ENCODE measurements around the gene SUN5. TPM values are rescaled to one million over a fixed set of nuclear protein-coding genes. Genes with fewer than 3 reads are reported as not detected.
"Not testable (repeated sequence)": the region's sequence is repeated elsewhere in the genome, so short reads cannot be mapped to it uniquely, and the experiment has no call there.

The SUN5 gene
- total RNA-seq, 1 experiment from 2014 or later, result not detected

- DNase-seq (ENCODE audit: low spot score), result no peak
- in situ Hi-C loops (cut with HindIII; ENCODE audit: low sequenced_read_pairs), result no loop called here
Measured at GRCh38 chr20:32957459-32957858, 46.8 kb downstream of the SUN5 start.

GRCh38 chr20:32950539-32950938 is 53.7 kb downstream of the SUN5 start:
- in situ Hi-C loops (cut with HindIII; ENCODE audit: low sequenced_read_pairs); DNase-seq (ENCODE audit: low spot score): not testable (repeated sequence)

- in situ Hi-C loops (cut with HindIII; ENCODE audit: low sequenced_read_pairs), result no loop called here
- DNase-seq (ENCODE audit: low spot score), result no peak
Measured at GRCh38 chr20:32946629-32947028, 57.6 kb downstream of the SUN5 start.

- DNase-seq (ENCODE audit: low spot score), result peak; percentile 1
- in situ Hi-C loops (cut with HindIII; ENCODE audit: low sequenced_read_pairs), result no loop called here
Measured at GRCh38 chr20:32945710-32946221, 58.5 kb downstream of the SUN5 start.

- in situ Hi-C loops (cut with HindIII; ENCODE audit: low sequenced_read_pairs), result no loop called here
- no peak for DNase-seq (ENCODE audit: low spot score)
Measured at GRCh38 chr20:32943490-32944052, 60.7 kb downstream of the SUN5 start.

- no peak for DNase-seq (ENCODE audit: low spot score)
- in situ Hi-C loops (cut with HindIII; ENCODE audit: low sequenced_read_pairs), result no loop called here
Measured at GRCh38 chr20:32941155-32941885, 62.9 kb downstream of the SUN5 start.

GRCh38 chr20:32934580-32934979 is 69.7 kb downstream of the SUN5 start:
- in situ Hi-C loops (cut with HindIII; ENCODE audit: low sequenced_read_pairs), result no loop called here
- DNase-seq (ENCODE audit: low spot score), result no peak

Other genes starting within 250 kb of the SUN5 start
- 23.4 and 29.1 TPM in 2 replicates for gene DNMT3B, start 242.0 kb downstream of the SUN5 start, total RNA-seq (2014; rRNA removed; shearing (Covaris generic))
- gene MAPRE1, start 184.5 kb downstream of the SUN5 start, total RNA-seq (2014; rRNA removed; shearing (Covaris generic)), result 99.3 and 149 TPM in 2 replicates
- gene EFCAB8, start 145.5 kb downstream of the SUN5 start, total RNA-seq (2014; rRNA removed; shearing (Covaris generic)), result 0.03 TPM in 1 of 2 replicates, not detected in the other
- not detected in 2 replicates for gene BPIFB2, start 3.3 kb upstream of the SUN5 start, total RNA-seq (2014; rRNA removed; shearing (Covaris generic))
- not detected in 2 replicates for gene BPIFB6, start 27.2 kb upstream of the SUN5 start, total RNA-seq (2014; rRNA removed; shearing (Covaris generic))
- not detected in 2 replicates for gene BPIFB3, start 49.5 kb upstream of the SUN5 start, total RNA-seq (2014; rRNA removed; shearing (Covaris generic))
- not detected in 2 replicates for gene BPIFB4, start 75.2 kb upstream of the SUN5 start, total RNA-seq (2014; rRNA removed; shearing (Covaris generic))
- not detected in 2 replicates for gene BPIFA2, start 163.7 kb upstream of the SUN5 start, total RNA-seq (2014; rRNA removed; shearing (Covaris generic))
- not detected in 2 replicates for gene BPIFA3, start 212.9 kb upstream of the SUN5 start, total RNA-seq (2014; rRNA removed; shearing (Covaris generic))
- gene BPIFA1, start 231.6 kb upstream of the SUN5 start, total RNA-seq (2014; rRNA removed; shearing (Covaris generic)), result not detected in 2 replicates